ENCODE data around the gene EFCAB7.

DNA sequence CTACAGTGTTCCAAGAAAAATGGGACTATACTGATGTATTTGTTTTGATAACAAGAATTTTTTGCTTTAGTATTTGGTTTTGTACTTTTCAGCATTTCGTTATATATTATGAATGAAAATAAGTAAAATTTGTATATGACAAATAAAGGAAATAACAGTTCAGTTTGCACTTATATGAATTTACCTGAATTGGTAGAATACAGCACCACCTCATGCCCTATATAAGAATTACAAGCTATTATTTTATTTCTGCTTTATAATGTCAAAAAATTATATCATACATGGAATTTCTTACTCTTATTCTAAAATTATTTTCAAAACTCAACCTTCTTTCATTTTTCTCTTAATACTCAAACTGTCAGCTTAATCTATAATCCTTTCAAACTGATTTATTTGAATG is 14.6 kb downstream of the EFCAB7 start:
- TF ChIP-seq SRF (IDR thresholded peaks at IDR 0.05; ENCODE audit: low read depth, low read length) = no peak
- TF ChIP-seq NFYC (CRISPR knock-in tag; IDR thresholded peaks at IDR 0.05) = no peak
- no peak for TF ChIP-seq ZNF337 (CRISPR knock-in tag; IDR thresholded peaks at IDR 0.05; ENCODE audit: borderline replicate concordance, low read depth)
- TF ChIP-seq ZC3H13 (CRISPR knock-in tag; IDR thresholded peaks at IDR 0.05) = no peak
- no peak for TF ChIP-seq MAZ (IDR thresholded peaks at IDR 0.05; ENCODE audit: borderline replicate concordance, low read depth, low read length)
- TF ChIP-seq MAZ (CRISPR knock-in tag; IDR thresholded peaks at IDR 0.05; ENCODE audit: low read depth) = no peak
- TF ChIP-seq RFX5 (IDR thresholded peaks at IDR 0.05; ENCODE audit: low read depth, low read length) = no peak
- TF ChIP-seq FOSL1 (CRISPR knock-in tag; IDR thresholded peaks at IDR 0.05; ENCODE audit: borderline replicate concordance) = no peak
